ENCODE measurements around the gene NKX2-3. TPM values are rescaled to one million over a fixed set of nuclear protein-coding genes. Genes with fewer than 3 reads are reported as not detected.

Gene NKX2-3
- total RNA-seq, 3 donors from 2014 or later (not counting 1 experiment from before 2014, with no cell fraction given) = not detected

DNA sequence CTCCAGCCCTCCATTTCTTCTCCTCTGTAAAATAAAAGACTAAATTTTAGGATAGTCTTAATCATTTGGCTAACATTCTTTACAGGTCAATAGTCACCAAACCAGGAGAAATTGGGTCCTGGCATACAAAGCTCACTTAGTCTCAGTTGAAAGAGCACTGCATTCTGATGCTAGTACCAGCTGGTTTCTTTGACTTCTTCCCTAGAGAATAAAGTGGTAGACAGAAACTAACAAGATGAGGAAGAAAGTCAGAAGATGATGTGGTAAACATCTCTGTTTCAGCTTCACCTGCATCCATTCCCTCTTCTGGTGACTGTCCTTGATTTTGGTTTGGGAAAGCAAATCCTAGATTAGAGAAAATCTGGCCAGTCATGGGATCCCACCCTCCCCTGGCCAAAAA lies 37.2 kb downstream of the NKX2-3 start:
- ATAC-seq = no peak

GRCh38 chr10:99571816-99572215 lies 39.1 kb downstream of the NKX2-3 start:
- ATAC-seq (no peak), DNase-seq (no peak)
- no peak overlapping the region for H3K4me3 ChIP-seq (ENCODE audit: low read length)
- no peaks in the 10 kb centered on the region for H3K36me3 ChIP-seq (ENCODE audit: control insufficient read depth, insufficient read depth, low read length)
- Mint-ChIP-seq H3K4me3 (no peak overlapping the region), H3K9me3 (no peaks in the 10 kb centered on the region), H3K27ac (no peak overlapping the region), H3K27me3 (ENCODE audit: low read depth in 2 of 2) (peaks cover 6 to 16% of the 10 kb centered on the region in 2 donors), H3K36me3 (no peaks in the 10 kb centered on the region), H3K4me1 (no peaks in the 10 kb centered on the region)
- peaks cover 3% of the 10 kb centered on the region for H3K4me1 ChIP-seq (ENCODE audit: control insufficient read depth, insufficient read depth, low read length)
- H3K27ac ChIP-seq (ENCODE audit: low read length) = no peak overlapping the region
- H3K27me3 ChIP-seq (ENCODE audit: control insufficient read depth, insufficient read depth, low read length) = no peaks in the 10 kb centered on the region
- TF ChIP-seq, protein P1, sequence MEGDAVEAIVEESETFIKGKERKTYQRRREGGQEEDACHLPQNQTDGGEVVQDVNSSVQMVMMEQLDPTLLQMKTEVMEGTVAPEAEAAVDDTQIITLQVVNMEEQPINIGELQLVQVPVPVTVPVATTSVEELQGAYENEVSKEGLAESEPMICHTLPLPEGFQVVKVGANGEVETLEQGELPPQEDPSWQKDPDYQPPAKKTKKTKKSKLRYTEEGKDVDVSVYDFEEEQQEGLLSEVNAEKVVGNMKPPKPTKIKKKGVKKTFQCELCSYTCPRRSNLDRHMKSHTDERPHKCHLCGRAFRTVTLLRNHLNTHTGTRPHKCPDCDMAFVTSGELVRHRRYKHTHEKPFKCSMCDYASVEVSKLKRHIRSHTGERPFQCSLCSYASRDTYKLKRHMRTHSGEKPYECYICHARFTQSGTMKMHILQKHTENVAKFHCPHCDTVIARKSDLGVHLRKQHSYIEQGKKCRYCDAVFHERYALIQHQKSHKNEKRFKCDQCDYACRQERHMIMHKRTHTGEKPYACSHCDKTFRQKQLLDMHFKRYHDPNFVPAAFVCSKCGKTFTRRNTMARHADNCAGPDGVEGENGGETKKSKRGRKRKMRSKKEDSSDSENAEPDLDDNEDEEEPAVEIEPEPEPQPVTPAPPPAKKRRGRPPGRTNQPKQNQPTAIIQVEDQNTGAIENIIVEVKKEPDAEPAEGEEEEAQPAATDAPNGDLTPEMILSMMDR (IDR thresholded peaks at IDR 0.05) = no peak
- H3K9me3 ChIP-seq (ENCODE audit: control insufficient read depth, insufficient read depth, low read length) = no peaks in the 10 kb centered on the region
- WGBS (ENCODE audit: insufficient coverage) = no CpG with 5 or more reads among the region's 1 CpG
- intact Hi-C loops (cut with micrococcal nuclease) = no loop called here

More for the DNA sequence above, 37.2 kb downstream of the NKX2-3 start:
- no peak overlapping the region for H3K4me3 Mint-ChIP-seq
- Histone ChIP-seq H3K36me3 (ENCODE audit: control insufficient read depth, insufficient read depth, low read length) (no peaks in the 10 kb centered on the region), H3K4me3 (ENCODE audit: low read length) (no peak overlapping the region), H3K4me1 (ENCODE audit: control insufficient read depth, insufficient read depth, low read length) (peaks cover 3% of the 10 kb centered on the region), H3K27me3 (ENCODE audit: control insufficient read depth, insufficient read depth, low read length) (no peaks in the 10 kb centered on the region), H3K27ac (ENCODE audit: low read length) (no peak overlapping the region), H3K9me3 (ENCODE audit: control insufficient read depth, insufficient read depth, low read length) (no peaks in the 10 kb centered on the region)
- DNase-seq = no peak
- H3K4me1 Mint-ChIP-seq = no peaks in the 10 kb centered on the region
- intact Hi-C loops (cut with micrococcal nuclease) = no loop called here
- no peaks in the 10 kb centered on the region for H3K9me3 Mint-ChIP-seq
- no peak overlapping the region for H3K27ac Mint-ChIP-seq
- H3K36me3 Mint-ChIP-seq = no peaks in the 10 kb centered on the region
- peaks cover 6 to 16% of the 10 kb centered on the region in 2 donors for H3K27me3 Mint-ChIP-seq (ENCODE audit: low read depth in 2 of 2)
- TF ChIP-seq, protein P1 (IDR thresholded peaks at IDR 0.05) = no peak

DNA sequence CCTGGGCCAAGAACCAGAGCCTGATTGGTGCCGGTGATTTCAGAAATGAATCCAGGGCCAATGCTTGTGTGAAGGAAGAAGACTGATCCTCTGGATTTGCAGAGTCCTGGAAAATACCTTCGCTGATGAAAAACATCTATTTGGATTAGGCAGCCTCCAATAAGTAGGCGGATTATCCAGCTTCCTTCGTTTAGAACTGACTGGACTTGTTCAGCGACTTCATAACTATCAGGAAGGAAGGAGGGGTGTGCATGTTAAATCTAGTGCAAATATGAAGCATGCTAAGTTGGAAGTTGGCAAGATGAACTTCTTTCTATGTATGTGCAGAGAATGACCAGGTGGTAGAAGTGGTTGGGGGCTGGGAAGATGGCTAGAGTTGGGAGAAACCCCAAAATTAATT lies 41.0 kb downstream of the NKX2-3 start:
- intact Hi-C loops (cut with micrococcal nuclease) = no loop called here
- Histone ChIP-seq H3K27ac (ENCODE audit: low read length) (no peak overlapping the region), H3K27me3 (ENCODE audit: control insufficient read depth, insufficient read depth, low read length) (no peaks in the 10 kb centered on the region), H3K9me3 (ENCODE audit: control insufficient read depth, insufficient read depth, low read length) (no peaks in the 10 kb centered on the region), H3K4me1 (ENCODE audit: control insufficient read depth, insufficient read depth, low read length) (peaks cover 3% of the 10 kb centered on the region), H3K36me3 (ENCODE audit: control insufficient read depth, insufficient read depth, low read length) (no peaks in the 10 kb centered on the region), H3K4me3 (ENCODE audit: low read length) (no peak overlapping the region)
- DNase-seq (no peak), ATAC-seq (no peak)
- TF ChIP-seq, protein P1 (IDR thresholded peaks at IDR 0.05) = no peak
- H3K9me3 Mint-ChIP-seq = no peaks in the 10 kb centered on the region
- peaks cover 2 to 25% of the 10 kb centered on the region in 2 donors for H3K27me3 Mint-ChIP-seq (ENCODE audit: low read depth in 2 of 2)
- WGBS (ENCODE audit: insufficient coverage) = 83% methylated on average over 5 of the region's 5 CpGs
- no peak overlapping the region for H3K4me3 Mint-ChIP-seq
- no peaks in the 10 kb centered on the region for H3K36me3 Mint-ChIP-seq
- H3K4me1 Mint-ChIP-seq = no peaks in the 10 kb centered on the region
- no peak overlapping the region for H3K27ac Mint-ChIP-seq

- Mint-ChIP-seq H3K36me3 (no peaks in the 10 kb centered on the region), H3K4me1 (no peaks in the 10 kb centered on the region), H3K27me3 (ENCODE audit: low read depth in 2 of 2) (peaks cover 5 to 9% of the 10 kb centered on the region in 2 donors), H3K27ac (no peak overlapping the region), H3K4me3 (no peak overlapping the region), H3K9me3 (no peaks in the 10 kb centered on the region)
- intact Hi-C loops (cut with micrococcal nuclease) = no loop called here
- WGBS (ENCODE audit: insufficient coverage) = 86% methylated on average over 1 of the region's 1 CpG
- ATAC-seq (no peak), DNase-seq (no peak)
- no peak overlapping the region for H3K27ac ChIP-seq (ENCODE audit: low read length)
- H3K4me3 ChIP-seq (ENCODE audit: low read length) = no peak overlapping the region
- no peaks in the 10 kb centered on the region for H3K27me3 ChIP-seq (ENCODE audit: control insufficient read depth, insufficient read depth, low read length)
- H3K9me3 ChIP-seq (ENCODE audit: control insufficient read depth, insufficient read depth, low read length) = no peaks in the 10 kb centered on the region
- no peaks in the 10 kb centered on the region for H3K4me1 ChIP-seq (ENCODE audit: control insufficient read depth, insufficient read depth, low read length)
- TF ChIP-seq, protein P1 (IDR thresholded peaks at IDR 0.05) = no peak
- H3K36me3 ChIP-seq (ENCODE audit: control insufficient read depth, insufficient read depth, low read length) = no peaks in the 10 kb centered on the region
Observed at GRCh38 chr10:99579971-99580370, 47.2 kb downstream of the NKX2-3 start.
